SK-N-SH treated with all-trans-retinoic acid at 6 μM for 48 hours (cell line): ENCODE data around the gene C16orf82.

Experiments
- ATAC-seq: fragments of 200-7000 bp; cut with Tn5 transposase; 3 replicates; pipeline ENCODE4 v1.9.1; 2020; ENCODE audit warnings: mild to moderate bottlenecking, moderate library complexity
- ARNTL ChIP-seq: fragments of 450-650 bp; formaldehyde crosslinking; IDR thresholded peaks from 2 replicates; pipeline ENCODE4 v1.5.0; 2020; ENCODE audit warnings: low read depth, mild to moderate bottlenecking, moderate library complexity, borderline replicate concordance
- BACH2 ChIP-seq: fragments of 250-450 bp; sonication (Bioruptor Pico); IDR thresholded peaks from 2 replicates; pipeline ENCODE4 v1.9.0; 2021; ENCODE audit warnings: mild to moderate bottlenecking, borderline replicate concordance
- CSDC2 ChIP-seq: fragments of 250-450 bp; sonication (Bioruptor Pico); IDR thresholded peaks from 2 replicates; pipeline ENCODE4 v1.5.0; 2020; ENCODE audit warnings: mild to moderate bottlenecking, moderate library complexity
- ESRRG ChIP-seq: fragments of 250-450 bp; sonication (Bioruptor Pico); IDR thresholded peaks from 2 replicates; pipeline ENCODE4 v1.6.1; 2021; ENCODE audit warnings: mild to moderate bottlenecking
- GLIS3 ChIP-seq: fragments of 250-450 bp; sonication (Bioruptor Pico); IDR thresholded peaks from 2 replicates; pipeline ENCODE4 v1.5.0; 2020; ENCODE audit warnings: mild to moderate bottlenecking, moderate library complexity
- ISL1 ChIP-seq: fragments of 250-450 bp; sonication (Bioruptor Pico); IDR thresholded peaks from 2 replicates; pipeline ENCODE4 v2.1.2; 2022; ENCODE audit warnings: mild to moderate bottlenecking, moderate library complexity
- OSR1 ChIP-seq: fragments of 250-450 bp; sonication (Bioruptor Pico); IDR thresholded peaks from 2 replicates; pipeline ENCODE4 v1.8.0; 2022; ENCODE audit warnings: moderate library complexity, mild to moderate bottlenecking, inconsistent platforms
- PATZ1 ChIP-seq: fragments of 250-450 bp; sonication (Bioruptor Pico); IDR thresholded peaks from 2 replicates; pipeline ENCODE4 v1.8.0; 2020; ENCODE audit warnings: mild to moderate bottlenecking, moderate library complexity, borderline replicate concordance
- PPARA ChIP-seq: fragments of 250-450 bp; sonication (Bioruptor Pico); IDR thresholded peaks from 2 replicates; pipeline ENCODE4 v1.5.0; 2020; ENCODE audit warnings: mild to moderate bottlenecking, borderline replicate concordance
- RARB ChIP-seq: fragments of 250-450 bp; sonication (Bioruptor Pico); IDR thresholded peaks from 2 replicates; pipeline ENCODE4 v1.8.0; 2021; ENCODE audit warnings: mild to moderate bottlenecking, moderate library complexity
- SNAI2 ChIP-seq: fragments of 250-450 bp; sonication (Bioruptor Pico); IDR thresholded peaks from 2 replicates; pipeline ENCODE4 v1.5.0; 2020; ENCODE audit warnings: mild to moderate bottlenecking, moderate library complexity
- TCF4 ChIP-seq: fragments of 250-450 bp; sonication (Bioruptor Pico); IDR thresholded peaks from 2 replicates; pipeline ENCODE4 v1.8.0; 2021; ENCODE audit warnings: mild to moderate bottlenecking, moderate library complexity, borderline replicate concordance
- TOX ChIP-seq: fragments of 250-450 bp; sonication (Bioruptor Pico); IDR thresholded peaks from 2 replicates; pipeline ENCODE4 v1.8.0; 2021; ENCODE audit warnings: mild to moderate bottlenecking, moderate library complexity, borderline replicate concordance
- ZC3H10 ChIP-seq: fragments of 250-450 bp; sonication (Bioruptor Pico); IDR thresholded peaks from 2 replicates; pipeline ENCODE4 v1.5.1; 2021; ENCODE audit warnings: mild to moderate bottlenecking, moderate library complexity
- ZFP3 ChIP-seq: fragments of 250-450 bp; sonication (Bioruptor Pico); IDR thresholded peaks from 2 replicates; pipeline ENCODE4 v1.5.0; 2020; ENCODE audit warnings: mild to moderate bottlenecking, moderate library complexity
- ZNF70 ChIP-seq: fragments of 450-650 bp; formaldehyde crosslinking; IDR thresholded peaks from 2 replicates; pipeline ENCODE4 v1.5.0; 2020; ENCODE audit warnings: mild to moderate bottlenecking, moderate library complexity
- ZNF8 ChIP-seq: fragments of 450-650 bp; formaldehyde crosslinking; IDR thresholded peaks from 2 replicates; pipeline ENCODE4 v1.5.0; 2020; ENCODE audit warnings: mild to moderate bottlenecking, moderate library complexity
- TF ChIP-seq, protein P1 (sequence below): fragments of 250-450 bp; sonication (Bioruptor Pico); IDR thresholded peaks from 2 replicates; pipeline ENCODE4 v1.5.1; 2020; ENCODE audit warnings: low read depth, mild to moderate bottlenecking, moderate library complexity
- TF ChIP-seq, protein P2 (sequence below): fragments of 250-450 bp; sonication (Bioruptor Pico); IDR thresholded peaks from 2 replicates; pipeline ENCODE4 v1.5.1; 2021; ENCODE audit warnings: mild to moderate bottlenecking, moderate library complexity
- TF ChIP-seq, protein P3 (sequence below): fragments of 250-450 bp; sonication (Bioruptor Pico); IDR thresholded peaks from 2 replicates; pipeline ENCODE4 v1.8.0; 2021; ENCODE audit warnings: low read depth, mild to moderate bottlenecking, moderate library complexity, borderline replicate concordance

C16orf82 gene

GRCh38 chr16:27029525-27029924 is 37.2 kb upstream of the C16orf82 start:
- no peak for ATAC-seq
- TF ChIP-seq OSR1 (CRISPR knock-in tag) (no peak), ZFP3 (no peak), ESRRG (CRISPR knock-in tag) (no peak), PPARA (CRISPR knock-in tag) (no peak)
- TF ChIP-seq, protein P1, sequence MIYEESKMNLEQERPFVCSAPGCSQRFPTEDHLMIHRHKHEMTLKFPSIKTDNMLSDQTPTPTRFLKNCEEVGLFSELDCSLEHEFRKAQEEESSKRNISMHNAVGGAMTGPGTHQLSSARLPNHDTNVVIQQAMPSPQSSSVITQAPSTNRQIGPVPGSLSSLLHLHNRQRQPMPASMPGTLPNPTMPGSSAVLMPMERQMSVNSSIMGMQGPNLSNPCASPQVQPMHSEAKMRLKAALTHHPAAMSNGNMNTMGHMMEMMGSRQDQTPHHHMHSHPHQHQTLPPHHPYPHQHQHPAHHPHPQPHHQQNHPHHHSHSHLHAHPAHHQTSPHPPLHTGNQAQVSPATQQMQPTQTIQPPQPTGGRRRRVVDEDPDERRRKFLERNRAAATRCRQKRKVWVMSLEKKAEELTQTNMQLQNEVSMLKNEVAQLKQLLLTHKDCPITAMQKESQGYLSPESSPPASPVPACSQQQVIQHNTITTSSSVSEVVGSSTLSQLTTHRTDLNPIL (CRISPR knock-in tag), result no peak

- no peak for ATAC-seq
- TF ChIP-seq TOX (CRISPR knock-in tag), result no peak
- TF ChIP-seq GLIS3 (CRISPR knock-in tag), result no peak
- no peak for TF ChIP-seq BACH2 (CRISPR knock-in tag)
- TF ChIP-seq, protein P1 (CRISPR knock-in tag), result no peak
Observed at GRCh38 chr16:27033281-27033979, 33.3 kb upstream of the C16orf82 start.

DNA sequence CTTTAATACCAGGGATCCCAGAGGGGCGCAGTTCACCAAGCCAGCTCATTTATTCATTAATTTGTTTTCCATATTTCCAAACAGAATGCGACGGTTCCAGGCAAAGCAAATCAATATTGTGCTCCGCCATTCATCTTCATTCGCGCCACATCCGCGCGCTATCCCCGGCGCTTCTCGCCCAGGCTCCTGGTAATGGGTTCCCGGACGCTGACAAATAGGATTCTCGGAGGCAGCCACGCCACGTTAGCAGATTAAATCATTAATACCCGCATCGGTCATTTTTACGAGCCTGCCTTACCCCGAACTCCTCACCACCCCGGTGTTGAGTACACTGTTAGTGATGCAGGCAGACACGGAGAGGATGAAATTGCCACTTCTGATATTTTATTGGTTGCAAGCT is 26.0 kb upstream of the C16orf82 start:
- TF ChIP-seq ZC3H10 (CRISPR knock-in tag), result no peak
- TF ChIP-seq SNAI2, result no peak
- no peak for TF ChIP-seq PATZ1
- TF ChIP-seq CSDC2 (CRISPR knock-in tag), result no peak
- no peak for TF ChIP-seq GLIS3 (CRISPR knock-in tag)
- no peak for TF ChIP-seq TOX (CRISPR knock-in tag)
- no peak for TF ChIP-seq RARB (CRISPR knock-in tag)
- no peak for TF ChIP-seq ISL1 (CRISPR knock-in tag)
- no peak for ATAC-seq

GRCh38 chr16:27046958-27047518 is 19.7 kb upstream of the C16orf82 start:
- TF ChIP-seq BACH2 (CRISPR knock-in tag) (no peak), ZNF70 (CRISPR knock-in tag) (no peak), SNAI2 (no peak), RARB (CRISPR knock-in tag) (no peak), ZFP3 (no peak), OSR1 (CRISPR knock-in tag) (no peak), ESRRG (CRISPR knock-in tag) (no peak)
- TF ChIP-seq, protein P1 (CRISPR knock-in tag), result no peak
- ATAC-seq, result no peak

DNA sequence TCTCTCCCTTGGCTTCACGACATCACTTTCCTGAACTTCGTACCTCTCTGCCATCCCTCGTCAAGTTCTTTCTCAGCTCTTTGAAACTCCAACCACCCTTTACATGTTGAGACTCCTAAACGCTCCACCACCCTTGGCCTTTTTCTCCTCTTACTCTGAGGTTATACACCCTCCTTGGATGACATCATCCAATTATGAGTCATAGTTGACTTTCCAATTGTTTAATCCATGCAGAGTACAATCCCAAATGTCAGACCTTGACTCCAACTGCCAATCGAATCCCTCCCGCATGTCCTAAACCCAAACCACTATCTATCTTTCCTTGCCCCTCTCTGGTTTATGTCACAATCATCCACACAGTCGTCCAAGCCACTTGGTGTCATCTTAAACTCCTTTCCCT is 18.4 kb upstream of the C16orf82 start:
- TF ChIP-seq TCF4 (CRISPR knock-in tag) (no peak), CSDC2 (CRISPR knock-in tag) (no peak), RARB (CRISPR knock-in tag) (no peak), ISL1 (CRISPR knock-in tag) (no peak), ZC3H10 (CRISPR knock-in tag) (no peak), ZNF70 (CRISPR knock-in tag) (no peak), ESRRG (CRISPR knock-in tag) (no peak), PPARA (CRISPR knock-in tag) (no peak), BACH2 (CRISPR knock-in tag) (no peak), ZFP3 (no peak), PATZ1 (no peak), SNAI2 (no peak), ARNTL (no peak), ZNF8 (CRISPR knock-in tag) (no peak), TOX (CRISPR knock-in tag) (no peak)
- TF ChIP-seq, protein P2, sequence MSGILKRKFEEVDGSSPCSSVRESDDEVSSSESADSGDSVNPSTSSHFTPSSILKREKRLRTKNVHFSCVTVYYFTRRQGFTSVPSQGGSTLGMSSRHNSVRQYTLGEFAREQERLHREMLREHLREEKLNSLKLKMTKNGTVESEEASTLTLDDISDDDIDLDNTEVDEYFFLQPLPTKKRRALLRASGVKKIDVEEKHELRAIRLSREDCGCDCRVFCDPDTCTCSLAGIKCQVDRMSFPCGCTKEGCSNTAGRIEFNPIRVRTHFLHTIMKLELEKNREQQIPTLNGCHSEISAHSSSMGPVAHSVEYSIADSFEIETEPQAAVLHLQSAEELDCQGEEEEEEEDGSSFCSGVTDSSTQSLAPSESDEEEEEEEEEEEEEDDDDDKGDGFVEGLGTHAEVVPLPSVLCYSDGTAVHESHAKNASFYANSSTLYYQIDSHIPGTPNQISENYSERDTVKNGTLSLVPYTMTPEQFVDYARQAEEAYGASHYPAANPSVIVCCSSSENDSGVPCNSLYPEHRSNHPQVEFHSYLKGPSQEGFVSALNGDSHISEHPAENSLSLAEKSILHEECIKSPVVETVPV (CRISPR knock-in tag), result no peak
- TF ChIP-seq, protein P3, sequence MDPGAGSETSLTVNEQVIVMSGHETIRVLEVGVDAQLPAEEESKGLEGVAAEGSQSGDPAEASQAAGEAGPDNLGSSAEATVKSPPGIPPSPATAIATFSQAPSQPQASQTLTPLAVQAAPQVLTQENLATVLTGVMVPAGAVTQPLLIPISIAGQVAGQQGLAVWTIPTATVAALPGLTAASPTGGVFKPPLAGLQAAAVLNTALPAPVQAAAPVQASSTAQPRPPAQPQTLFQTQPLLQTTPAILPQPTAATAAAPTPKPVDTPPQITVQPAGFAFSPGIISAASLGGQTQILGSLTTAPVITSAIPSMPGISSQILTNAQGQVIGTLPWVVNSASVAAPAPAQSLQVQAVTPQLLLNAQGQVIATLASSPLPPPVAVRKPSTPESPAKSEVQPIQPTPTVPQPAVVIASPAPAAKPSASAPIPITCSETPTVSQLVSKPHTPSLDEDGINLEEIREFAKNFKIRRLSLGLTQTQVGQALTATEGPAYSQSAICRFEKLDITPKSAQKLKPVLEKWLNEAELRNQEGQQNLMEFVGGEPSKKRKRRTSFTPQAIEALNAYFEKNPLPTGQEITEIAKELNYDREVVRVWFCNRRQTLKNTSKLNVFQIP, result no peak
- no peak for ATAC-seq
